ENCODE measurements around the gene FZR1.

FZR1 gene

DNA sequence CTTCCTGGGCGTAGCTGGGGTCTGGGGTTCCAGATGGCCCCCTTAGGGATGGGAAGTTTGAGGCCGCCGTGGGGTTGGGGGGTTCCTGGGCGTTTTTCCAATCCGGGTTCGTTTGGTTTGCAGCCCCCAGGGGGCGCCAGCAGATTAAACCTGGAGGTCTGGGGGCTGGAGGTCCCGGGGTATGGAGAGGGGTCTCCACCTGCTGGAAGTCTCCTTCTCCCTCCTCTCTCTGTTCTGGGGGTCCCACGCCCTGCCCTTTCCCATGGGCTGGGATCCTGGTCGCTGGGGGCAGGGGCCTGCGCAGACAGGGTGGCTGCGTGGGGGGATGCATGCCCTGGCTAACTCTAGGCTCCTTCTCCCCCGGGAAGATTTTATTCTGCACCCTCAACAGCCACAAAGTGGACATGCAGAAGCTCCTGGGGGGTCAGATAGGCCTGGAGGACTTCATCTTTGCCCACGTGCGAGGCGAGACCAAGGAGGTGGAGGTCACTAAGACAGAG is 80.1 kb downstream of the FZR1 start:
- no peaks in the 10 kb centered on the region for H3K9me3 ChIP-seq (ENCODE audit: low read depth, low read length)

GRCh38 chr19:3586707-3587346 is 80.7 kb downstream of the FZR1 start:
- Histone ChIP-seq H3K36me3 (ENCODE audit: insufficient read depth, low read length) (no peaks in the 10 kb centered on the region), H3K4me3 (no peak overlapping the region), H3K27ac (no peak overlapping the region), H3K9ac (ENCODE audit: insufficient read length) (no peak overlapping the region), H3K9me3 (ENCODE audit: low read depth, low read length) (no peaks in the 10 kb centered on the region)
- TF ChIP-seq EZH2 (IDR thresholded peaks at IDR 0.05) (no peak), POLR2AphosphoS5 (IDR thresholded peaks at IDR 0.05; ENCODE audit: borderline replicate concordance, low read depth, low read length) (no peak), FOXP2 (optimal IDR thresholded peaks at IDR 0.05; ENCODE audit: control extremely low read depth, extremely low read length, insufficient read depth) (no peak)
- DNase-seq (ENCODE audit: low read depth, low spot score): no peak

More for the DNA sequence above, 80.1 kb downstream of the FZR1 start:
- no peak for DNase-seq (ENCODE audit: low read depth, low spot score)
- peak overlapping the region; percentile 74 for H3K4me3 ChIP-seq
- TF ChIP-seq FOXP2 (optimal IDR thresholded peaks at IDR 0.05; ENCODE audit: control extremely low read depth, extremely low read length, insufficient read depth): no peak
- no peak for TF ChIP-seq EZH2 (IDR thresholded peaks at IDR 0.05)
- no peak for TF ChIP-seq POLR2AphosphoS5 (IDR thresholded peaks at IDR 0.05; ENCODE audit: borderline replicate concordance, low read depth, low read length)
- H3K27ac ChIP-seq: no peak overlapping the region
- no peak overlapping the region for H3K9ac ChIP-seq (ENCODE audit: insufficient read length)
- no peaks in the 10 kb centered on the region for H3K36me3 ChIP-seq (ENCODE audit: insufficient read depth, low read length)
